Mucosa of descending colon (tissue), 3 donors: ENCODE measurements around the gene PPARD. TPM values are rescaled to one million over a fixed set of nuclear protein-coding genes. Genes with fewer than 3 reads are reported as not detected.

ENCODE experiments used
- ATAC-seq: fragments of 200-7000 bp; cut with Tn5 transposase; one replicate; pipeline ENCODE4 v1.9.1; 2020; ENCODE audit warnings: mild to moderate bottlenecking, moderate library complexity
- DNase-seq, 3 donors: peaks; one replicate each; pipeline ENCODE4 v3.0.0-alpha.2; 2020
- H3K36me3 ChIP-seq: fragments of 200-600 bp; one replicate; pipeline ENCODE4 v1.8.0; 2021; ENCODE audit warnings: low read depth, mild to moderate bottlenecking
- H3K4me1 ChIP-seq: fragments of 200-600 bp; one replicate; pipeline ENCODE4 v1.8.0; 2021; ENCODE audit warnings: low read depth, mild to moderate bottlenecking
- H3K4me3 ChIP-seq: fragments of 200-600 bp; one replicate; pipeline ENCODE4 v1.8.0; 2021; ENCODE audit warnings: mild to moderate bottlenecking
- H3K9me3 ChIP-seq: fragments of 200-600 bp; one replicate; pipeline ENCODE4 v1.8.0; 2021; ENCODE audit warnings: mild to moderate bottlenecking
- CTCF ChIP-seq: fragments of 200-600 bp; IDR thresholded peaks from one replicate; pipeline ENCODE4 v1.8.0; 2022; ENCODE audit warnings: antibody characterized with exemption, mild to moderate bottlenecking
- intact Hi-C, 2 donors: fragments of 100-400 bp; cut with DNase I in 1 of 2; cut with micrococcal nuclease in 1 of 2; formaldehyde crosslinking; loops; one replicate each; pipeline versions ENCODE4 v1.11.0 to v1.11.1; 2022; cut with DNase I, micrococcal nuclease
- microRNA-seq: library from miRNA; unstranded; fragments of <30 nt; microRNA quantifications from one replicate; pipeline ENCODE4, GENCODE V29; 2019
- total RNA-seq, 3 donors: library from RNA; stranded (reverse); fragmentation: NEBNext Ultra II Directional in 2 of 3; extraction: Animal tissue kit (Norgen Biotek cat#: 25700) in 2 of 3; gene quantifications; one replicate each; pipeline versions ENCODE4 v1.2.1 to v1.2.4, GENCODE V29; 2021 to 2023
- donor health status: DM: no; HTN: no; CAD: no; lungs with moderate emphysema.
- donor health status: DM: no; HTN: no; CAD: no.
- donor health status: DM: no; HTN: yes; CAD: no.

PPARD gene
- total RNA-seq, 3 donors from 2014 or later = 44.4 to 66.7 (median 65.6) TPM

DNA sequence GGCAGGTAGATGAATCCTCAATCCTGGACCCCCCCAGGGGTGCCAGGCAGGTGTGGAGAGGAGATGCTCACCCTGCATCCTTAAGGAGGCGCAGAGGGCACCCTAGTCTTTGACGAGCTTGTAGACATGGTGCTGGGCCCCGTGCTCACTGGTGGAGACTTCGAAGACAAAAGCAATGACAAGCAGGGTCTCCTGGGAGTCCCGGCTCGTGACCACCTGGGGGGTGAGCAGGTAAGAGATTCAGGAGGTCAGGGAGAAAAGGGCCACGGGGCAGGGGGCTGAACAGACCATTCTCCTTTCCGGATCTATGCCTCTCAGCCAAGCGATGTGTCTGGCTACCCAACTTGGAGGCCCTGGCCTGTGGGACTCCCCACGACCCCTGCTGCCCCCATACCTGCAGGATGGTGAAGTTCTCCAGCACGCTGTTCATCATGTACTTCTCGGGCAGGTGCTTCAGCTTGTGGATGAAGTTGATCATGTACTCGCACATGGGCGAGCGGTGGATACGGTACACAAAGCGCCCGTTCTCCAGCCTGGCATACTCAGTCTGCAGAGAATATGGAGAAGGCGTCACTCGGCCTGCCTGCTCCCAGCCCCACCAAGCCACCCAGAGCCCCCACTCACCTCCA, 132.7 kb downstream of the PPARD start:
- no peak for DNase-seq
- peaks cover 3% of the 10 kb centered on the region for H3K36me3 ChIP-seq
- H3K4me3 ChIP-seq = no peak overlapping the region
- H3K9me3 ChIP-seq = no peaks in the 10 kb centered on the region
- TF ChIP-seq CTCF = no peak
- intact Hi-C loops = no loop called here
- no peak for ATAC-seq
- H3K4me1 ChIP-seq = peaks cover 14% of the 10 kb centered on the region

GRCh38 chr6:35475573-35475972, 133.2 kb downstream of the PPARD start:
- intact Hi-C loops = no loop called here
- H3K36me3 ChIP-seq = peaks cover 3% of the 10 kb centered on the region
- no peak for DNase-seq
- peaks cover 10% of the 10 kb centered on the region for H3K4me1 ChIP-seq
- no peak for TF ChIP-seq CTCF
- no peak overlapping the region for H3K4me3 ChIP-seq
- no peaks in the 10 kb centered on the region for H3K9me3 ChIP-seq
- ATAC-seq = no peak

- H3K9me3 ChIP-seq = no peaks in the 10 kb centered on the region
- no peak overlapping the region for H3K4me3 ChIP-seq
- TF ChIP-seq CTCF = no peak
- intact Hi-C loops = no loop called here
- H3K4me1 ChIP-seq = peaks cover 10% of the 10 kb centered on the region
- H3K36me3 ChIP-seq = peaks cover 3% of the 10 kb centered on the region
- DNase-seq = no peak
- peak; percentile 13 for ATAC-seq
Observed at GRCh38 chr6:35476004-35476403, 133.6 kb downstream of the PPARD start.

DNA sequence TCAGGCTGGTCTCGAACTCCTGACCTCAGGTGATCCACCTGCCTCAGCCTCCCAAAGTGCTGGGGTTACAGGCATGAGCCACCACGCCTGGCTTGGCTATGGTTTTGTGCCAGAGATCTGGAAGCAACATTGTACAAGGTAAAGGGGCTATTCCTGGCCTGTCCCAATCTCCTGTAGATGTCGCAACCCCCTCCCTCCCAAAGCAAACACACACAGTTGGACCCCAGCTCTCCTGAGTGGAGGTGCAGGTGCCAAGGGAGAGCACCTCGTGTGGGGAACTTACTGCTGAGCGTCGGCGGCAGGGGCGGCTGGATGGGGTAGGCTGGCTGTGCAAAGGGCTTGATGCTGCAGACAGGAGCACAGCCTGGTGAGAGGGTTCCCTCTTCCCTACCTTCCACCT, 134.7 kb downstream of the PPARD start:
- intact Hi-C loops = no loop called here
- H3K9me3 ChIP-seq = no peaks in the 10 kb centered on the region
- ATAC-seq (no peak), DNase-seq (no peak)
- peaks cover 3% of the 10 kb centered on the region for H3K36me3 ChIP-seq
- H3K4me3 ChIP-seq = no peak overlapping the region
- peaks cover 4% of the 10 kb centered on the region for H3K4me1 ChIP-seq
- no peak for TF ChIP-seq CTCF

Small RNA genes within 50 kb of the gene (microRNA-seq; reads per million reads assigned to microRNA genes)
- gene MIR7111 = 0.93 reads per million

Other genes with a start within 250 kb of the PPARD start
- not detected for gene TCP11, start 201.2 kb upstream of the PPARD start, total RNA-seq
- gene SCUBE3, start 128.6 kb upstream of the PPARD start, total RNA-seq = 10 to 100 TPM in 1 of 3 donors, under 1 TPM in 2; 0.14 to 11.6 (median 0.26) TPM
- gene ZNF76, start 82.8 kb upstream of the PPARD start, total RNA-seq = 10 to 100 TPM; 33.2 to 42.6 (median 36.2) TPM
- 10 to 100 TPM in 2 of 3 donors, 1 to 10 TPM in 1; 7.4 to 15.1 (median 13.7) TPM for gene DEF6, start 44.7 kb upstream of the PPARD start, total RNA-seq
- 1 to 10 TPM; 4.1 to 5.0 (median 4.4) TPM for gene FANCE, start 109.8 kb downstream of the PPARD start, total RNA-seq
- 1,000 to 10,000 TPM in 1 of 3 donors, 100 to 1,000 TPM in 2; 849 to 1,069 (median 985) TPM for gene RPL10A, start 125.8 kb downstream of the PPARD start, total RNA-seq
- gene TEAD3, start 154.5 kb downstream of the PPARD start, total RNA-seq = 10 to 100 TPM; 28.3 to 98.0 (median 28.8) TPM
- not detected for gene TULP1, start 170.3 kb downstream of the PPARD start, total RNA-seq